Smooth muscle cell of the pulmonary artery (primary cell): ENCODE measurements around the gene C1orf35. TPM values are rescaled to one million over a fixed set of nuclear protein-coding genes. Genes with fewer than 3 reads are reported as not detected.

Source experiments
- total RNA-seq: library from RNA; depleted of rRNA; stranded (reverse); fragments of >200 nt; gene quantifications from 2 replicates; pipeline ENCODE4 v1.2.3, GENCODE V29; 2014

The C1orf35 gene
- total RNA-seq = 3.8 and 4.3 TPM in 2 replicates

DNA sequence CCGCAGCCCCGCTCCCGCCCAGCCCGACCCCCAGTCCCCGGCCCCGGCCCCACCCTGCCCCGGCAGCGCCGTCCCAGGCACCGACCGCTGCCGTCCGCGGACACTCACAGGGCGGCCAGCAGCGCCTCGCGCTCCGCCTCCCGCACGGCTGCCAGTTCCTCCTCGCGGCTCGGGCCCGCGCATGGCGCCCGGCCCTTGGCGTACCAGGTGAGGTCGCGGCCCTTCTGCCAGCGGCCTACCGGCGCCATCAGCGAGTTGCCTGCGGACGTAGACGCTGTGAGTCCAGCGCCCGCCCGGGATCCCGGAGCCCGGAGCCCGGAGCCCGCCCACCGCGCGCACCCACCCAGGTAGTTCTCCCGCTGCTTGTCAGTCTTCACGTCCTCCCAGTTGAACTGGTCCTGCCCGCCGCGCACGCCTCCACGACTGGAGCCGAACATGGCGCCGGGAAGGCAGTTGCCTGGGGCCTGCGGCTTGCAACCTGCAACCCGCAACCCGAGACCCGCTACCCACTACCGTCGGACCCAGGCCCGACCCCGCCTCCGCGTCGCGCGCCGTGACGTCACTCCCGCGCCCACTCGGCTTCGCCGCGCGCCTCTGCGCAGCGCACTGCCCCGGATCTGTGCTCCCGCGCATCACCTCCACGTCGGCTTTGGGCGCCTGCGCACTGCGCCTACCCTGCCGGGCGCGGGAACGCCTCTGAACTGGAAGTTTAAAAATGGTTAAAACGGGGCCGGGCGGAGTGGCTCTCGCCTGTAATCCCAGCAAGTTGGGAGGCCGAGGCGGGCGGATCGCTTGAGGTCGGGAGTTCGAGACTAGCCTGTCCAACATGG lies at the start of gene C1orf35:
Gene C1orf35 (minus strand): TSS at position 535 of the 830 bp plus-strand sequence. CDS start 98 bp downstream, at position 437.

DNA sequence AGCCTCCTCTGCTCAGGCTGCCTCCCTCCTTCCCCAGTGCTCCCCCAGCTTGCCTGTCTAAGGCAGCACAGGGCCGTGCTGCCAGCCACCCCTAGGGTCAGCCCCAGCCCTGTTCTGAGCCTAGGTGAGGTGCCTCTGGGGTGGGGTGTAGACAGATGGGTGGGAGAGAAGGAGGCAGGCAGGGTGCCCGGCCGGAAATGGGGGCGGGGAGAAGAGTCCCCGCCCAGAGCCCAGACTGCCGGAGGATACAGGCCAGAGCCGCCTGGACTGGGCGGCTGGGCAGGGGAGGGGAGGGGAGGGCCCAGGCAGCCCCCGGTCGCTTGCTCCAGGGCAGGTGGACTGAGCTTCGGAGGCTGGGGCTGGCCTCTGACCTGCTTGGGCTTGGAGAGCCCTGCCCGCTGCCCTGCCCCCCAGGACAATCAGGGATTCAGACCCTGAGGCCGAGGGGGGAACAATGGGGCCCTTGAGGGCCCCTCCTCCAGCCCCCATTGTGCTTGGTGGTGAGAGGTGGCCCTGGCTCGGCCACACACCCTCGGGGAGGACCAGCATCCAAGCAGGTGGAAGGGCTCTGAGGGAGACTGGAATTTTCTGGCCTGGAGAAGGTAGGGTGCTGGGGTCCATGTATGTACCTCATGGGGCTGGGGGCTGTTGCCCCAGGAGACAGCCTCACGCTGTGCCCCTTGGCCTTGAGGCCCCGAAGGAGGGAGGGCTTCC lies 46.4 kb upstream of the C1orf35 start, which contains the start of gene GJC2:
Gene GJC2 (plus strand): TSS at position 525 of the 714 bp plus-strand sequence. CDS start 7,829 bp downstream, outside the sequence.

DNA sequence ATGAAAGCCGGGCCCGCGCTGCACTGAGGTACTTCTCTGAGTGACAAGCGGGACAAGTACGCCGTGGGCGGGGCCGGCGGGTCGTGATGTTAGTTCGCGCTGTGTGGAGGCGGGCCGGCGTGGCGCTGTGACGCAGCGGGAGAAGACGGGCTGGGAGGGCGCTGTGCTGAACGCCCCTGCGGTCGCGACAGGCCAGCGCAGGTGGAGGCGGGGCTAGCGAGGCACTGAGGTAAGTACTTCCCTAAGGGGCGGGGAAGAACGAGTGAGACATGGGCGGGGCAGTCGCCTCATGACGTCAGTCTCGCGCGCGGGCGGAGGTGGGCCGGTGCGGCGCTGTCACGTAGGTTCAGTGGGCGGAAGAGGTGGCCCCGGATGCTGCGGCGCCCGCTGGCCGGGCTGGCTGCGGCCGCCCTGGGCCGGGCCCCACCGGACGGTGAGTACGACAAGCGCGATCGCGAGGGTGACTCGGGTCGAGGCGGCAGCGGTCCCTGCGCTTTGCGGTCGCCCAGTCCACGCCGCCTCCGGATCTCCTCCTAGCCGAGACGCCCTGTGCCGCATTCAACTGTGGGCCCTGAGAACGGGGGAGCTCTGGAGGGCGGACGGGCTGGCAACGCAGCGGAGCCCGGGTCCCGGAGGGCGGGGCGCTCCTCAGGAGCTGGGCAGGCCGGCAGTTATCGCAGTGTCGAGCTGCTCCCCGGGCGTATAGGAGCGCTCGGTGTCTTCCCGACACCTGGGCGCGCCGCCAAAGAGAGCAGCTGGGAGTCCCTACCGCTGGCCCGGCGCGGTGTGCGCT lies 37.0 kb upstream of the C1orf35 start, which contains the start of gene GUK1:
Gene GUK1 (plus strand): TSS at position 349 of the 793 bp plus-strand sequence. CDS start 24 bp downstream, at position 373.

DNA sequence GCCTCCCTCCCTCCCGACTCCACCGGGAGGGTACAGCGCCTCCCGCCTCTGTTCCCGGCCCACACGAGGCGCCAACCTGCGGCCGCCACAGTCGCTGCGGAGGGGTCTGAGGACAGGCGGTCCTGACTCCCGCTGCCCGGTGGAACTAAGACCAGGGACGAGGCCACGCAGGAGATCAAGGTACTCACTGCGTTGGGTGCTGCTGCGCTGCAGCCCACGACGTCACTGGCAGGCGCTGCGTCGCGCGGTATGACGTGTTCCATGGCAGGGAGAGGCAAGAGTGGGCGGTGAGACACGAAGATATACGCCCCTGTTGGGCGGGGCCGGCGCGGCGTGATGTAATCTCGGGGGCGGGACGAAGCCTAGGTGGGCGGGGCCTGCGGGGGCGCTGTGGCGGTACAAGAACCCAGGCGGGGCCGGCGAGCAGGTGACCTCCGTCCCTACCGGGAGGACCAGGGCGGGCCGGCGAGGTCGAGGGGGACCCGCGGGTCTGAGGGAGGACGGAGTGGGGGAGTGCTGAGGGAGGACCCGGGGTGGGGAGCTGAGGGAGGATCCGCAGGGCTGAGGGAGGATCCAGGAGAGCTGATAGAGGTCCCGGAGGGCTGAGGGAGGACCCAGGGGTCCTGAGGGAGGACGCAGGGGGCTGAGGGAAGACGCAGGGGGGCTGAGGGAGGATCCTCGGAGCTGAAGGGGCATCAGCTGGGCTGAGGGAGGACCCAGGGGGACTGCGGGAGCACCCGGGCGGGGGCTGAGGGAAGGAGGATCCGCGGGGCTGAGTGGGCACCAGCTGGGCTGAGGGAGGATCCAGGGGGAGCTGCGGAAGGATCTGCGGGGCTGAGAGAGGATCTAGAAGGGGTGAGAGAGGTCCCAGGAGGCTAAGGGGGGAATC lies 6.2 kb upstream of the C1orf35 start, which contains the start of gene MRPL55:
Gene MRPL55 (minus strand): TSS at position 227 of the 889 bp plus-strand sequence. CDS start 1,039 bp downstream, outside the sequence.

DNA sequence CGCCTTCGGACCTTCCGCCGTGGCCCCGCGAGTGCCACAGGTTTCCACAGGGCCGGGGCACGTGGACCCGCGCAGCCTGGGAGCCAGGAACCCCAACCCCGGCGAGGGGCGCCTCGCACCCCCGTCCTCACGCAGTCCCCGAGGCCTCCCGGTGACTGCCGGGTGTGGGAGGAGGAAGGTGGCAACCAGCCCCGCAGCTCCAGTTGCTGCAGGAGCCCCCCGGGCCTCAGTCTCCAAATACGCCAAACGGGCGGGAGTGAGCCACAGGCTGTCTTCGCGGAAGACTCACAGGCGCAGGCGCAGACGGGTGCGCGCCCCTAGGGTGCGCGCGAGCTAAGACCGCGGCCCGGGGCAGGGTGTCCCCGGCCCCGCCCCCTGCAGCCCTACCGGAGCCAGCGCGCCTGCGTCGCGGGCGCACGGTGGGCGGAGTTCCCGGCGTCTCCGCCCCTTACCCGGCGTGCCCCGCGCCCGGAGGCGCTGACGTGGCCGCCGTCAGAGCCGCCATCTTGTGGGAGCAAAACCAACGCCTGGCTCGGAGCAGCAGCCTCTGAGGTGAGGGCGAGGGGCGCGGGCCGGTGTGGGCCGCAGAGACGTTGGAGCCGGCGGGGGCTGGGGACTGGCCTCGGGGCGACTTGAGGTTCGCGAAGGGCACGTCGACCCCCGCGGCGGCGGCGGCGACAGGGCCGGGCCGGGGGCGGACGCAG lies 20.8 kb downstream of the C1orf35 start, which contains the start of gene ARF1:
Gene ARF1 (plus strand): TSS at position 495 of the 704 bp plus-strand sequence. CDS start 14,407 bp downstream, outside the sequence.

Other genes with a start within 250 kb of the C1orf35 start
- 0.59 and 1.3 TPM in 2 replicates for gene WNT9A, start 155.4 kb downstream of the C1orf35 start, total RNA-seq
- not detected in 2 replicates for gene WNT3A, start 96.3 kb downstream of the C1orf35 start, total RNA-seq
- gene ARF1, start 20.6 kb downstream of the C1orf35 start, total RNA-seq = 317 and 342 TPM in 2 replicates
- gene MRPL55, start 6.0 kb upstream of the C1orf35 start, total RNA-seq = 41.1 and 50.7 TPM in 2 replicates
- 356 and 400 TPM in 2 replicates for gene GUK1, start 37.0 kb upstream of the C1orf35 start, total RNA-seq
- 4.2 and 5.1 TPM in 2 replicates for gene GJC2, start 46.6 kb upstream of the C1orf35 start, total RNA-seq
- 6.3 and 7.4 TPM in 2 replicates for gene IBA57, start 62.5 kb upstream of the C1orf35 start, total RNA-seq
- 5.8 and 6.8 TPM in 2 replicates for gene OBSCN, start 104.7 kb upstream of the C1orf35 start, total RNA-seq